GM19467 (cell line): ENCODE data around the gene MED13L.

Source experiments
- ATAC-seq: cut with Tn5 transposase; IDR thresholded peaks from one replicate; pipeline ENCODE4 v1.9.1; 2021; ENCODE audit warnings: mild to moderate bottlenecking, moderate library complexity; ENCODE audit not compliant: unreplicated experiment

The MED13L gene

GRCh38 chr12:116188581-116188980, 88.9 kb downstream of the MED13L start:
- no peak for ATAC-seq

GRCh38 chr12:116187151-116187511, 90.4 kb downstream of the MED13L start:
- ATAC-seq, result no peak

- no peak for ATAC-seq
These were observed 90.9 kb downstream of the MED13L start for GRCh38 chr12:116186482-116187150.

- ATAC-seq, result no peak
These were observed 92.7 kb downstream of the MED13L start for GRCh38 chr12:116184763-116185162.

- ATAC-seq, result no peak
These were observed 93.8 kb downstream of the MED13L start for GRCh38 chr12:116183741-116184141.

- no peak for ATAC-seq
These were observed 95.0 kb downstream of the MED13L start for GRCh38 chr12:116182359-116183063.

- ATAC-seq, result no peak
These were observed 97.0 kb downstream of the MED13L start for GRCh38 chr12:116180448-116180847.

- ATAC-seq, result no peak
These were observed 98.1 kb downstream of the MED13L start for GRCh38 chr12:116179384-116179783.

- no peak for ATAC-seq
These were observed 100.5 kb downstream of the MED13L start for GRCh38 chr12:116177017-116177416.

GRCh38 chr12:116174904-116175303, 102.6 kb downstream of the MED13L start:
- no peak for ATAC-seq

GRCh38 chr12:116174006-116174405, 103.5 kb downstream of the MED13L start:
- ATAC-seq, result no peak

GRCh38 chr12:116172224-116172849, 105.2 kb downstream of the MED13L start:
- no peak for ATAC-seq

- no peak for ATAC-seq
These were observed 105.9 kb downstream of the MED13L start for GRCh38 chr12:116171549-116171948.

GRCh38 chr12:116169071-116169470, 108.4 kb downstream of the MED13L start:
- ATAC-seq, result no peak

GRCh38 chr12:116166306-116166705, 111.2 kb downstream of the MED13L start:
- no peak for ATAC-seq

GRCh38 chr12:116165036-116165425, 112.5 kb downstream of the MED13L start:
- ATAC-seq, result no peak

GRCh38 chr12:116164250-116165035, 113.0 kb downstream of the MED13L start:
- no peak for ATAC-seq

GRCh38 chr12:116162071-116162470, 115.4 kb downstream of the MED13L start:
- no peak for ATAC-seq

GRCh38 chr12:116161588-116161987, 115.9 kb downstream of the MED13L start:
- no peak for ATAC-seq

GRCh38 chr12:116160883-116161458, 116.5 kb downstream of the MED13L start:
- ATAC-seq, result no peak

GRCh38 chr12:116160231-116160630, 117.3 kb downstream of the MED13L start:
- ATAC-seq, result no peak
